ENCODE measurements around the gene AMOTL1.

AMOTL1 gene

GRCh38 chr11:94774345-94774744, 6.2 kb downstream of the AMOTL1 start:
- H3K27ac ChIP-seq (ENCODE audit: low read length, poor library complexity, severe bottlenecking) = no peak overlapping the region
- H3K4ac ChIP-seq (ENCODE audit: low read depth in 1 of 2, low read length in 2 of 2) = no peak overlapping the region
- H3K23ac ChIP-seq (ENCODE audit: low read length in 2 of 2) = no peak overlapping the region
- H2BK12ac ChIP-seq (ENCODE audit: low read length in 2 of 2) = no peak overlapping the region
- H3K4me3 ChIP-seq (ENCODE audit: insufficient read depth in 1 of 2, low read depth in 1 of 2, low read length in 2 of 2) = no peak overlapping the region
- H2BK5ac ChIP-seq (ENCODE audit: low read depth, low read length, poor library complexity, severe bottlenecking) = no peak overlapping the region
- no peaks in the 10 kb centered on the region for H3K79me1 ChIP-seq (replicated peaks; ENCODE audit: low read length, poor library complexity, severe bottlenecking)
- H3K36me3 ChIP-seq (ENCODE audit: control insufficient read depth in 1 of 2, insufficient read depth in 2 of 2, low read depth in 1 of 2, low read length in 2 of 2) = no peaks in the 10 kb centered on the region
- H3K14ac ChIP-seq (ENCODE audit: low read length in 2 of 2) = no peak overlapping the region
- H4K8ac ChIP-seq (ENCODE audit: low read length) = no peak overlapping the region
- H2AFZ ChIP-seq (ENCODE audit: low read depth, low read length) = no peak overlapping the region
- no peak overlapping the region for H4K91ac ChIP-seq (ENCODE audit: low read length)
- H3K4me1 ChIP-seq (ENCODE audit: control insufficient read depth, insufficient read depth, low read depth, low read length) = peaks cover 6% of the 10 kb centered on the region
- 97% methylated on average over 3 of the region's 3 CpGs for WGBS
- no peak overlapping the region for H2BK15ac ChIP-seq (ENCODE audit: low read depth, poor library complexity, severe bottlenecking)
- no peaks in the 10 kb centered on the region for H3K9me3 ChIP-seq (ENCODE audit: control insufficient read depth, low read length)
- H3K18ac ChIP-seq (ENCODE audit: low read depth in 1 of 2, low read length in 2 of 2) = no peak overlapping the region
- H3K9ac ChIP-seq (ENCODE audit: low read length) = no peak overlapping the region
- H2BK120ac ChIP-seq (ENCODE audit: low read depth, low read length) = no peak overlapping the region
- no peaks in the 10 kb centered on the region for H3K27me3 ChIP-seq (ENCODE audit: control insufficient read depth in 1 of 2, insufficient read depth in 1 of 2, low read length in 2 of 2)
- H2AK5ac ChIP-seq (ENCODE audit: low read length, severe bottlenecking) = no peak overlapping the region
- no peak overlapping the region for H3K4me2 ChIP-seq (ENCODE audit: low read length, poor library complexity, severe bottlenecking)
- DNase-seq = peak; percentile 52

DNA sequence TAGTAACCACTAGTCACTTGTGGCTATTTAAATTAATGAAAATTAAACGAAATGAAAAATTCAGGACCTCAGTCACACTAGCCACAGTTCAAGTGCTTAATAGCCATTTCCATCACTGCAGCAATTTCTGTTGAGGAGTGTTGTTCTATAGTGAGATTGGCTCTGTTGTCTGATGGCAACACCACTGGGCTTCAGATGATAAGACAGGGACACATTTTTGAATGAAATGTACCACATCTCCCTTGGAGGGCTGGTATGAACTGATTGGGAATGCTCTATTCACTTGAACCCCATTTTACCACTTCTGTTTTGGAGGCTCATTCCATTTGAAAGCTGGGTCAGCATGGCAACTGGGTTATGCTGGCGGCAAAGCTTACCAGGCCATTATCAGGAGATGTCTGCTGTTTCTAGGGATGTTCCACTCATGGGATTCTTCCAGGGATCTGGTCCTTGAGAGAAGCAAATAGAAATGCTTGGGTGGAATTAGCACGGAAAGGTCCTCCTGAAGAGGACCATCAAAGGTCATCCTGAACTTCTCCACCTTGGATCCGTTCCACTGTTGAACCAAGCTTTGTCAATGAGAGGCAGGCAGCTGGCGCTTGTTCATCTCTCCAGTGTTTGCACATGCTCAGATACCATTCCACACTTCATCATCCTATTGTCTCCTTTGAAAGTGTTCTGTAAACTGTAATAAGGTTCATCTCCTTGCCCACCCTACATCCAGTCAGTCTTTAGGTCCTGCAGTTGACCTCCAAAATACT, 7.6 kb downstream of the AMOTL1 start:
- H4K8ac ChIP-seq (ENCODE audit: low read length) = no peak overlapping the region
- no peak overlapping the region for H3K4me3 ChIP-seq (ENCODE audit: insufficient read depth in 1 of 2, low read depth in 1 of 2, low read length in 2 of 2)
- no peak overlapping the region for H2BK5ac ChIP-seq (ENCODE audit: low read depth, low read length, poor library complexity, severe bottlenecking)
- H3K9ac ChIP-seq (ENCODE audit: low read length) = no peak overlapping the region
- H3K4ac ChIP-seq (ENCODE audit: low read depth in 1 of 2, low read length in 2 of 2) = no peak overlapping the region
- no peaks in the 10 kb centered on the region for H3K9me3 ChIP-seq (ENCODE audit: control insufficient read depth, low read length)
- H3K23ac ChIP-seq (ENCODE audit: low read length in 2 of 2) = no peak overlapping the region
- peak overlapping the region in 1 of 2 experiments; percentile 4 for H3K18ac ChIP-seq (ENCODE audit: low read depth in 1 of 2, low read length in 2 of 2)
- no peaks in the 10 kb centered on the region for H3K36me3 ChIP-seq (ENCODE audit: control insufficient read depth in 1 of 2, insufficient read depth in 2 of 2, low read depth in 1 of 2, low read length in 2 of 2)
- peaks cover 6% of the 10 kb centered on the region for H3K4me1 ChIP-seq (ENCODE audit: control insufficient read depth, insufficient read depth, low read depth, low read length)
- no peak overlapping the region for H2BK120ac ChIP-seq (ENCODE audit: low read depth, low read length)
- 98% methylated on average over 4 of the region's 5 CpGs for WGBS
- H2AK5ac ChIP-seq (ENCODE audit: low read length, severe bottlenecking) = no peak overlapping the region
- no peak overlapping the region for H4K91ac ChIP-seq (ENCODE audit: low read length)
- peak overlapping the region; percentile 31 for H3K27ac ChIP-seq (ENCODE audit: low read length, poor library complexity, severe bottlenecking)
- no peaks in the 10 kb centered on the region for H3K79me1 ChIP-seq (replicated peaks; ENCODE audit: low read length, poor library complexity, severe bottlenecking)
- no peak overlapping the region for H2BK12ac ChIP-seq (ENCODE audit: low read length in 2 of 2)
- H2AFZ ChIP-seq (ENCODE audit: low read depth, low read length) = no peak overlapping the region
- H2BK15ac ChIP-seq (ENCODE audit: low read depth, poor library complexity, severe bottlenecking) = no peak overlapping the region
- H3K4me2 ChIP-seq (ENCODE audit: low read length, poor library complexity, severe bottlenecking) = no peak overlapping the region
- DNase-seq = no peak
- H3K27me3 ChIP-seq (ENCODE audit: control insufficient read depth in 1 of 2, insufficient read depth in 1 of 2, low read length in 2 of 2) = no peaks in the 10 kb centered on the region
- no peak overlapping the region for H3K14ac ChIP-seq (ENCODE audit: low read length in 2 of 2)

- H3K79me1 ChIP-seq (replicated peaks; ENCODE audit: low read length, poor library complexity, severe bottlenecking) = peaks cover 3% of the 10 kb centered on the region
- peak overlapping the region; percentile 31 for H3K27ac ChIP-seq (ENCODE audit: low read length, poor library complexity, severe bottlenecking)
- H3K18ac ChIP-seq (ENCODE audit: low read depth in 1 of 2, low read length in 2 of 2) = peak overlapping the region in 1 of 2 experiments; percentile 4
- H3K4me3 ChIP-seq (ENCODE audit: insufficient read depth in 1 of 2, low read depth in 1 of 2, low read length in 2 of 2) = peak overlapping the region in 1 of 2 experiments; percentile 35
- no peak overlapping the region for H3K23ac ChIP-seq (ENCODE audit: low read length in 2 of 2)
- WGBS = 49% methylated on average over 5 of the region's 5 CpGs
- peak overlapping the region; percentile 52 for H4K91ac ChIP-seq (ENCODE audit: low read length)
- no peak overlapping the region for H4K8ac ChIP-seq (ENCODE audit: low read length)
- no peak overlapping the region for H2AK5ac ChIP-seq (ENCODE audit: low read length, severe bottlenecking)
- peak overlapping the region in 1 of 2 experiments; percentile 23 for H2BK12ac ChIP-seq (ENCODE audit: low read length in 2 of 2)
- no peak overlapping the region for H2BK15ac ChIP-seq (ENCODE audit: low read depth, poor library complexity, severe bottlenecking)
- peak; percentile 68 for DNase-seq
- H3K14ac ChIP-seq (ENCODE audit: low read length in 2 of 2) = no peak overlapping the region
- H3K4ac ChIP-seq (ENCODE audit: low read depth in 1 of 2, low read length in 2 of 2) = peak overlapping the region in 1 of 2 experiments; percentile 6
- H3K36me3 ChIP-seq (ENCODE audit: control insufficient read depth in 1 of 2, insufficient read depth in 2 of 2, low read depth in 1 of 2, low read length in 2 of 2) = no peaks in the 10 kb centered on the region
- H2BK120ac ChIP-seq (ENCODE audit: low read depth, low read length) = no peak overlapping the region
- H2AFZ ChIP-seq (ENCODE audit: low read depth, low read length) = no peak overlapping the region
- H2BK5ac ChIP-seq (ENCODE audit: low read depth, low read length, poor library complexity, severe bottlenecking) = no peak overlapping the region
- H3K27me3 ChIP-seq (ENCODE audit: control insufficient read depth in 1 of 2, insufficient read depth in 1 of 2, low read length in 2 of 2) = no peaks in the 10 kb centered on the region
- H3K9ac ChIP-seq (ENCODE audit: low read length) = peak overlapping the region; percentile 50
- H3K4me2 ChIP-seq (ENCODE audit: low read length, poor library complexity, severe bottlenecking) = no peak overlapping the region
- peaks cover 6% of the 10 kb centered on the region for H3K4me1 ChIP-seq (ENCODE audit: control insufficient read depth, insufficient read depth, low read depth, low read length)
- H3K9me3 ChIP-seq (ENCODE audit: control insufficient read depth, low read length) = no peaks in the 10 kb centered on the region
Observed at GRCh38 chr11:94776351-94777321, 8.5 kb downstream of the AMOTL1 start.

- no peak overlapping the region for H2BK15ac ChIP-seq (ENCODE audit: low read depth, poor library complexity, severe bottlenecking)
- no peak overlapping the region for H2BK5ac ChIP-seq (ENCODE audit: low read depth, low read length, poor library complexity, severe bottlenecking)
- no peak overlapping the region for H3K4ac ChIP-seq (ENCODE audit: low read depth in 1 of 2, low read length in 2 of 2)
- no peak overlapping the region for H2BK120ac ChIP-seq (ENCODE audit: low read depth, low read length)
- peaks cover 3% of the 10 kb centered on the region for H3K4me1 ChIP-seq (ENCODE audit: control insufficient read depth, insufficient read depth, low read depth, low read length)
- 56% methylated on average over 3 of the region's 3 CpGs for WGBS
- H4K8ac ChIP-seq (ENCODE audit: low read length) = no peak overlapping the region
- no peak overlapping the region for H2AK5ac ChIP-seq (ENCODE audit: low read length, severe bottlenecking)
- no peaks in the 10 kb centered on the region for H3K9me3 ChIP-seq (ENCODE audit: control insufficient read depth, low read length)
- no peak overlapping the region for H2AFZ ChIP-seq (ENCODE audit: low read depth, low read length)
- H2BK12ac ChIP-seq (ENCODE audit: low read length in 2 of 2) = no peak overlapping the region
- H3K9ac ChIP-seq (ENCODE audit: low read length) = peak overlapping the region; percentile 69
- H3K79me1 ChIP-seq (replicated peaks; ENCODE audit: low read length, poor library complexity, severe bottlenecking) = peaks cover 3% of the 10 kb centered on the region
- H3K23ac ChIP-seq (ENCODE audit: low read length in 2 of 2) = no peak overlapping the region
- no peak overlapping the region for H3K18ac ChIP-seq (ENCODE audit: low read depth in 1 of 2, low read length in 2 of 2)
- no peak overlapping the region for H3K27ac ChIP-seq (ENCODE audit: low read length, poor library complexity, severe bottlenecking)
- H3K4me2 ChIP-seq (ENCODE audit: low read length, poor library complexity, severe bottlenecking) = no peak overlapping the region
- no peak for DNase-seq
- no peak overlapping the region for H3K14ac ChIP-seq (ENCODE audit: low read length in 2 of 2)
- H3K4me3 ChIP-seq (ENCODE audit: insufficient read depth in 1 of 2, low read depth in 1 of 2, low read length in 2 of 2) = peak overlapping the region in 1 of 2 experiments; percentile 64
- no peaks in the 10 kb centered on the region for H3K27me3 ChIP-seq (ENCODE audit: control insufficient read depth in 1 of 2, insufficient read depth in 1 of 2, low read length in 2 of 2)
- no peak overlapping the region for H4K91ac ChIP-seq (ENCODE audit: low read length)
- H3K36me3 ChIP-seq (ENCODE audit: control insufficient read depth in 1 of 2, insufficient read depth in 2 of 2, low read depth in 1 of 2, low read length in 2 of 2) = no peaks in the 10 kb centered on the region
Observed at GRCh38 chr11:94780432-94780831, 12.3 kb downstream of the AMOTL1 start.
